DOHH2 (cell line): ENCODE measurements around the gene PDC.

ENCODE experiments used
- H3F3A ChIP-seq: fragments of 200-600 bp; sonication (generic), shearing (Covaris generic); 2 replicates; pipeline ENCODE4 v1.6.0; 2016; ENCODE audit warnings: antibody characterized with exemption, mild to moderate bottlenecking; ENCODE audit not compliant: control insufficient read depth, insufficient read depth
- H3K27ac ChIP-seq: fragments of 200-600 bp; sonication (generic); 2 replicates; pipeline ENCODE4 v1.5.1; 2014; ENCODE audit warnings: low read depth, mild to moderate bottlenecking, low read length, moderate library complexity
- H3K27me3 ChIP-seq: fragments of 200-600 bp; sonication (generic); 2 replicates; pipeline ENCODE4 v1.6.1; 2014; ENCODE audit warnings: mild to moderate bottlenecking, low read length, mixed read lengths; ENCODE audit not compliant: control insufficient read depth
- H3K36me3 ChIP-seq: fragments of 200-600 bp; sonication (generic); 2 replicates; pipeline ENCODE4 v1.6.1; 2014; ENCODE audit warnings: mild to moderate bottlenecking, low read length, moderate library complexity, mixed read lengths; ENCODE audit not compliant: control insufficient read depth
- H3K4me1 ChIP-seq: fragments of 200-600 bp; sonication (generic); 2 replicates; pipeline ENCODE4 v1.6.1; 2014; ENCODE audit warnings: mild to moderate bottlenecking, low read length, mixed read lengths; ENCODE audit not compliant: control insufficient read depth
- H3K4me2 ChIP-seq: fragments of 200-600 bp; sonication (generic); 2 replicates; pipeline ENCODE4 v1.6.0; 2014; ENCODE audit warnings: mild to moderate bottlenecking, low read length, moderate library complexity
- H3K4me3 ChIP-seq: fragments of 200-600 bp; sonication (generic); 2 replicates; pipeline ENCODE4 v1.5.1; 2014; ENCODE audit warnings: mild to moderate bottlenecking, low read length, mixed read lengths
- H3K79me2 ChIP-seq: fragments of 200-600 bp; sonication (generic); 2 replicates; pipeline ENCODE4 v1.6.1; 2014; ENCODE audit warnings: mild to moderate bottlenecking, low read length, mixed read lengths; ENCODE audit not compliant: control insufficient read depth
- H3K9me2 ChIP-seq: fragments of 200-600 bp; sonication (generic); replicated peaks from 2 replicates; pipeline ENCODE4 v1.6.1; 2014; ENCODE audit warnings: mild to moderate bottlenecking, low read length, mixed read lengths; ENCODE audit not compliant: control insufficient read depth
- H3K9me3 ChIP-seq: fragments of 200-600 bp; sonication (generic); 2 replicates; pipeline ENCODE4 v1.6.1; 2014; ENCODE audit warnings: antibody characterized with exemption, low read length, mixed read lengths; ENCODE audit not compliant: control insufficient read depth, insufficient read depth
- H4K20me1 ChIP-seq: fragments of 200-600 bp; sonication (generic); 2 replicates; pipeline ENCODE4 v1.6.0; 2014; ENCODE audit warnings: low read depth, mild to moderate bottlenecking, antibody characterized with exemption, low read length, moderate library complexity; ENCODE audit not compliant: control insufficient read depth, insufficient read depth
- EZH2phosphoT487 ChIP-seq: fragments of 200-600 bp; sonication (generic); IDR thresholded peaks from 2 replicates; pipeline ENCODE4 v1.6.1; 2017; ENCODE audit warnings: borderline replicate concordance, mild to moderate bottlenecking, antibody characterized with exemption, low read length, moderate library complexity, mixed read lengths
- TF ChIP-seq, protein P1 (sequence below): fragments of 200-600 bp; sonication (generic); IDR thresholded peaks from one replicate; pipeline ENCODE4 v1.5.1; 2014; ENCODE audit warnings: antibody characterized with exemption, mild to moderate bottlenecking, low read depth, low read length; ENCODE audit not compliant: poor library complexity, severe bottlenecking

The PDC gene

DNA sequence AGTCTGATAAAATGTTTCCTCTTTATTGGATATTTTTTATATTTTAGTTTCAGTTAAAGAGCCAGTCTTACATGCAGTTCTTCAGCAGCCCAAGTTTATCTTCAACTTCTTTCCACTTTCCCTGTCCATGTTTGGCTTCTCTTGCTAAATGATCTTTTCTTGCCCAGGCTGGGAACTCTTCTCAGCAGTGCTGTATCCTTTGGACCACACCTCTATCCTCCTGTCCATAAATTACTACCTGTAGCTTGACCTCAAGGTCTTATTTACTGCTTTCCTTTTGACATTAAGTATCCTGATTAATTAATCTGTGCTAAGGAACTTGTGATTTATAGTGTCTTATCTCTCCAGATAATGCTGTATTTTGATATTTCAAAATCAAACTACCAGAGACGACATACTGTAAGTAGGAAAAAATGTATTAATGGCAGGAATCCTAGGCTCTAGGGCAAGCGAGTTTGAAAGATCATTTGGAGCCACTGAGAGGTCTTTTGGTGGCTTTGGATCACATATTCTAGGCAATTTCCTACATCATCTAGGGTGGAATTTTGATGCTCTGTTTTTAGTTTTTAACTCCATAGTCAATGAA is 20.5 kb upstream of the PDC start:
- H3K27me3 ChIP-seq: peaks cover 5% of the 10 kb centered on the region; the same call in 1 of the 2 replicates
- no peaks in the 10 kb centered on the region for H3K79me2 ChIP-seq
- no peaks in the 10 kb centered on the region for H3K9me3 ChIP-seq
- no peaks in the 10 kb centered on the region for H3K9me2 ChIP-seq
- TF ChIP-seq, protein P1, sequence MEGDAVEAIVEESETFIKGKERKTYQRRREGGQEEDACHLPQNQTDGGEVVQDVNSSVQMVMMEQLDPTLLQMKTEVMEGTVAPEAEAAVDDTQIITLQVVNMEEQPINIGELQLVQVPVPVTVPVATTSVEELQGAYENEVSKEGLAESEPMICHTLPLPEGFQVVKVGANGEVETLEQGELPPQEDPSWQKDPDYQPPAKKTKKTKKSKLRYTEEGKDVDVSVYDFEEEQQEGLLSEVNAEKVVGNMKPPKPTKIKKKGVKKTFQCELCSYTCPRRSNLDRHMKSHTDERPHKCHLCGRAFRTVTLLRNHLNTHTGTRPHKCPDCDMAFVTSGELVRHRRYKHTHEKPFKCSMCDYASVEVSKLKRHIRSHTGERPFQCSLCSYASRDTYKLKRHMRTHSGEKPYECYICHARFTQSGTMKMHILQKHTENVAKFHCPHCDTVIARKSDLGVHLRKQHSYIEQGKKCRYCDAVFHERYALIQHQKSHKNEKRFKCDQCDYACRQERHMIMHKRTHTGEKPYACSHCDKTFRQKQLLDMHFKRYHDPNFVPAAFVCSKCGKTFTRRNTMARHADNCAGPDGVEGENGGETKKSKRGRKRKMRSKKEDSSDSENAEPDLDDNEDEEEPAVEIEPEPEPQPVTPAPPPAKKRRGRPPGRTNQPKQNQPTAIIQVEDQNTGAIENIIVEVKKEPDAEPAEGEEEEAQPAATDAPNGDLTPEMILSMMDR: no peak
- TF ChIP-seq EZH2phosphoT487: no peak
- H4K20me1 ChIP-seq: no peaks in the 10 kb centered on the region
- no peak overlapping the region for H3K4me3 ChIP-seq
- no peaks in the 10 kb centered on the region for H3K4me1 ChIP-seq
- H3K36me3 ChIP-seq: no peaks in the 10 kb centered on the region
- H3K27ac ChIP-seq: no peak overlapping the region
- no peak overlapping the region for H3K4me2 ChIP-seq
- no peaks in the 10 kb centered on the region for H3F3A ChIP-seq

DNA sequence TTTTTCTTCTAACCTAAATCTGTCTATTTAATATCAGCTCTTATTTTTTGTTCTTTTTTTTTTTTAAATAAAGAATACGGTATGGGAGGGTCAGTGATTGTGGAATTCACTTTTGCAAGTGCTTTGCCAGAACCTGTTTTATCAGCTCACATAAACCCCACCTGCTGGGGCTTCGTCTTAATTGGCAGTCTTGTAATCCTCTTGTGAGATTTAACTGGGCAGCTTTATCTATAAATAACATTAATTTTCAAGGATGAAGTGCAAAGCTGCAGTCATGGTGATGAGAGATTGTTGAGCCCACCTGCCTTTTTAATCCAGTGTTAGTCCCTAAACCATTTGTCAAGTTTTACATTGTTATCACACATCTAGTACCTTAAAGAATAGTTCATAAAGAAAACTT is 18.2 kb upstream of the PDC start:
- H3K36me3 ChIP-seq: no peaks in the 10 kb centered on the region
- H3K27ac ChIP-seq: no peak overlapping the region
- no peak for TF ChIP-seq EZH2phosphoT487
- TF ChIP-seq, protein P1: no peak
- H3K27me3 ChIP-seq: peaks cover 5% of the 10 kb centered on the region
- no peaks in the 10 kb centered on the region for H3K79me2 ChIP-seq
- H3F3A ChIP-seq: no peaks in the 10 kb centered on the region
- H3K4me2 ChIP-seq: no peak overlapping the region
- no peaks in the 10 kb centered on the region for H3K4me1 ChIP-seq
- no peaks in the 10 kb centered on the region for H3K9me2 ChIP-seq
- H4K20me1 ChIP-seq: no peaks in the 10 kb centered on the region
- H3K4me3 ChIP-seq: no peak overlapping the region
- H3K9me3 ChIP-seq: no peaks in the 10 kb centered on the region

- H3K4me3 ChIP-seq: no peak overlapping the region
- H4K20me1 ChIP-seq: no peaks in the 10 kb centered on the region
- H3K36me3 ChIP-seq: no peaks in the 10 kb centered on the region
- no peak overlapping the region for H3K27ac ChIP-seq
- H3K9me2 ChIP-seq: no peaks in the 10 kb centered on the region
- no peaks in the 10 kb centered on the region for H3K4me1 ChIP-seq
- no peaks in the 10 kb centered on the region for H3K79me2 ChIP-seq
- H3K9me3 ChIP-seq: no peaks in the 10 kb centered on the region
- no peak overlapping the region for H3K4me2 ChIP-seq
- no peaks in the 10 kb centered on the region for H3F3A ChIP-seq
- TF ChIP-seq, protein P1: no peak
- TF ChIP-seq EZH2phosphoT487: no peak
- H3K27me3 ChIP-seq: peaks cover 3% of the 10 kb centered on the region
Observed at GRCh38 chr1:186476264-186477040, 15.5 kb upstream of the PDC start.
